ENCODE data around the gene CNTN4. TPM values are rescaled to one million over a fixed set of nuclear protein-coding genes. Genes with fewer than 3 reads are reported as not detected.

CNTN4 gene
- total RNA-seq, 1 experiment from 2014 or later = 51.3 TPM

DNA sequence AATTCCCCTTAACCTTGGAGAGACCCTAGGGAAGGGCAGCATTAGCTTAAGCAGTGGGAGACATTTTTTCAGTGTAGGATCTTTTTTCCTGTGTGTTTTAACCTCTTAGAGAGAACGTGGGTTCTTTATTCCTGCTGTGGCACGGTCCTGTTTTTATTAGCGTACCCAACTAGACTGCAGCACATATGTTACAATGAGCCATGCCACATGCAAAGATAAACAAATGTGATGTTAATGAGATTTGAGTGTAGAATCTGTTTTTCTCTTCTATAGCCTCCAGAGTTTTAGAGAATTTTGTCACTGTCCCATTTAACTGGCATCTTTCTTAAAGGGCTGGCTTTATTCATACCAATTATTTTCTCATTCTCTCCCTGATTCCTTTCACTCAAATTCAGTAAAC, 347.5 kb downstream of the CNTN4 start:
- TF ChIP-seq, protein P1, sequence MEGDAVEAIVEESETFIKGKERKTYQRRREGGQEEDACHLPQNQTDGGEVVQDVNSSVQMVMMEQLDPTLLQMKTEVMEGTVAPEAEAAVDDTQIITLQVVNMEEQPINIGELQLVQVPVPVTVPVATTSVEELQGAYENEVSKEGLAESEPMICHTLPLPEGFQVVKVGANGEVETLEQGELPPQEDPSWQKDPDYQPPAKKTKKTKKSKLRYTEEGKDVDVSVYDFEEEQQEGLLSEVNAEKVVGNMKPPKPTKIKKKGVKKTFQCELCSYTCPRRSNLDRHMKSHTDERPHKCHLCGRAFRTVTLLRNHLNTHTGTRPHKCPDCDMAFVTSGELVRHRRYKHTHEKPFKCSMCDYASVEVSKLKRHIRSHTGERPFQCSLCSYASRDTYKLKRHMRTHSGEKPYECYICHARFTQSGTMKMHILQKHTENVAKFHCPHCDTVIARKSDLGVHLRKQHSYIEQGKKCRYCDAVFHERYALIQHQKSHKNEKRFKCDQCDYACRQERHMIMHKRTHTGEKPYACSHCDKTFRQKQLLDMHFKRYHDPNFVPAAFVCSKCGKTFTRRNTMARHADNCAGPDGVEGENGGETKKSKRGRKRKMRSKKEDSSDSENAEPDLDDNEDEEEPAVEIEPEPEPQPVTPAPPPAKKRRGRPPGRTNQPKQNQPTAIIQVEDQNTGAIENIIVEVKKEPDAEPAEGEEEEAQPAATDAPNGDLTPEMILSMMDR (IDR thresholded peaks at IDR 0.05; ENCODE audit: insufficient read depth in 1 of 2, low read depth in 1 of 2, low read length in 1 of 2, severe bottlenecking in 1 of 2, unreplicated experiment in 1 of 2) = no peak
- Histone ChIP-seq H3K9me3 (no peaks in the 10 kb centered on the region), H3K27me3 (replicated peaks; ENCODE audit: control insufficient read depth, insufficient read depth, low read length) (no peaks in the 10 kb centered on the region), H3K36me3 (ENCODE audit: control insufficient read depth, insufficient read depth, low read length) (no peaks in the 10 kb centered on the region), H3K4me3 (ENCODE audit: low read depth, low read length) (no peak overlapping the region), H3K4me1 (no peaks in the 10 kb centered on the region)
- ChIA-PET POLR2A (no interaction called here), CTCF (no interaction called here)
- Mint-ChIP-seq H3K27me3 (ENCODE audit: insufficient read depth, unreplicated experiment) (no peaks in the 10 kb centered on the region), H3K4me1 (ENCODE audit: low read depth, unreplicated experiment) (no peaks in the 10 kb centered on the region), H3K36me3 (ENCODE audit: insufficient read depth, unreplicated experiment) (peaks cover 4% of the 10 kb centered on the region), H3K4me3 (ENCODE audit: unreplicated experiment) (no peak overlapping the region), H3K27ac (ENCODE audit: unreplicated experiment) (no peak overlapping the region), H3K9me3 (ENCODE audit: unreplicated experiment) (no peaks in the 10 kb centered on the region)
- intact Hi-C loops (cut with micrococcal nuclease; ENCODE audit: unreplicated experiment) = no loop called here
- DNase-seq = no peak
- BruUV-seq (replicated peaks) = no TSS peak

DNA sequence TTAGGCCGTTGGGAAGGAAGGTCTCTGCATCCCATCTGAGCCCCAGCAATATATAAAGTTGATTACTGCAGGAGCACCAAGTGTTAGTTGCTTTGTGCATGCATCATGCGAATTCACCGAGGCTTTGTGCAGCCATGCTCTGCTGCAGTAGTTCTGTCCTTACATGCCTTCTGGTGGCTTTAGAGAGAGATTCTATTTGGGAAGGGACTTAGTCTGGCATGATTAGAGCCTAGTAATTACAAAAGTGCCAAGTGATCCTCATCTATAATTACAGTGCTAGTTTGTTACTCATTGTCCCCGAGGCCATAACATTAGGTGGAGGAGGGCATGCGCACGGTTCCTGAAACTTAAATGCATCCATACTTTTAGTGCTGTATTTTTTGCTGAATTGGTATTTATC, 353.6 kb downstream of the CNTN4 start:
- intact Hi-C loops (cut with micrococcal nuclease; ENCODE audit: unreplicated experiment) = no loop called here
- H3K27me3 Mint-ChIP-seq (ENCODE audit: insufficient read depth, unreplicated experiment) = no peaks in the 10 kb centered on the region
- H3K4me1 Mint-ChIP-seq (ENCODE audit: low read depth, unreplicated experiment) = no peaks in the 10 kb centered on the region
- H3K4me3 Mint-ChIP-seq (ENCODE audit: unreplicated experiment) = no peak overlapping the region
- H3K27ac Mint-ChIP-seq (ENCODE audit: unreplicated experiment) = no peak overlapping the region
- Histone ChIP-seq H3K4me1 (no peaks in the 10 kb centered on the region), H3K36me3 (ENCODE audit: control insufficient read depth, insufficient read depth, low read length) (no peaks in the 10 kb centered on the region), H3K4me3 (ENCODE audit: low read depth, low read length) (no peak overlapping the region), H3K27me3 (replicated peaks; ENCODE audit: control insufficient read depth, insufficient read depth, low read length) (no peaks in the 10 kb centered on the region), H3K9me3 (no peaks in the 10 kb centered on the region)
- CTCF ChIA-PET = no interaction called here
- H3K9me3 Mint-ChIP-seq (ENCODE audit: unreplicated experiment) = no peaks in the 10 kb centered on the region
- no TSS peak for BruUV-seq (replicated peaks)
- H3K36me3 Mint-ChIP-seq (ENCODE audit: insufficient read depth, unreplicated experiment) = peaks cover 4% of the 10 kb centered on the region
- TF ChIP-seq, protein P1 (IDR thresholded peaks at IDR 0.05; ENCODE audit: insufficient read depth in 1 of 2, low read depth in 1 of 2, low read length in 1 of 2, severe bottlenecking in 1 of 2, unreplicated experiment in 1 of 2) = no peak
- no peak for DNase-seq
- POLR2A ChIA-PET = no interaction called here

DNA sequence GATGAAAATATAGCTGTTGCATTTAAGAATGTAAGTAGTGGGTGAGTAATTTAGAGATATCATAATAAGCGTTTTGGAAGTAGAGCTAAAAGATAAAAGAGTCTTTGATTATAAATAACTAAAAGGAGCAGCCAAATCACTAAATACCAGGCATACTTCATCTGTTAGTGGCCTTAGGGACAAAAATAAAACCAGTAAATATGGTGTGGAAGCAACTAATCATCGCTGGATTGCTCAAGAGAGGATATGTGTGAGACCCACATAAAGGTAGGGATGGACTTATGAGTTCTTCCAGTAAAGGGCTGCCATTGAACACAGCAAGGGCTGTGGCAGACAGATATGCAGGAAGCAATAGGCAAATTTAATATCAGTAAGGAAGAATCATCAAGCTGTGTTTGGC, 356.2 kb downstream of the CNTN4 start:
- CTCF ChIA-PET = no interaction called here
- Mint-ChIP-seq H3K27ac (ENCODE audit: unreplicated experiment) (no peak overlapping the region), H3K4me3 (ENCODE audit: unreplicated experiment) (no peak overlapping the region), H3K4me1 (ENCODE audit: low read depth, unreplicated experiment) (no peaks in the 10 kb centered on the region), H3K36me3 (ENCODE audit: insufficient read depth, unreplicated experiment) (no peaks in the 10 kb centered on the region), H3K27me3 (ENCODE audit: insufficient read depth, unreplicated experiment) (no peaks in the 10 kb centered on the region), H3K9me3 (ENCODE audit: unreplicated experiment) (no peaks in the 10 kb centered on the region)
- no peaks in the 10 kb centered on the region for H3K4me1 ChIP-seq
- H3K36me3 ChIP-seq (ENCODE audit: control insufficient read depth, insufficient read depth, low read length) = no peaks in the 10 kb centered on the region
- DNase-seq = no peak
- BruUV-seq (replicated peaks) = no TSS peak
- TF ChIP-seq, protein P1 (IDR thresholded peaks at IDR 0.05; ENCODE audit: insufficient read depth in 1 of 2, low read depth in 1 of 2, low read length in 1 of 2, severe bottlenecking in 1 of 2, unreplicated experiment in 1 of 2) = no peak
- POLR2A ChIA-PET = no interaction called here
- H3K4me3 ChIP-seq (ENCODE audit: low read depth, low read length) = no peak overlapping the region
- no peaks in the 10 kb centered on the region for H3K27me3 ChIP-seq (replicated peaks; ENCODE audit: control insufficient read depth, insufficient read depth, low read length)
- H3K9me3 ChIP-seq = no peaks in the 10 kb centered on the region
- intact Hi-C loops (cut with micrococcal nuclease; ENCODE audit: unreplicated experiment) = no loop called here
